Osteocyte (in vitro differentiated cells): ENCODE measurements around the gene ABHD12B. TPM values are rescaled to one million over a fixed set of nuclear protein-coding genes. Genes with fewer than 3 reads are reported as not detected.

ENCODE experiments used
- DNase-seq: peaks from one replicate; pipeline ENCODE4 v3.0.0; 2021; ENCODE audit warnings: mixed read lengths; ENCODE audit not compliant: unreplicated experiment; ENCODE audit errors: extremely low spot score
- H3K27ac Mint-ChIP-seq: one replicate; pipeline ENCODE4 v1.8.0; 2021; ENCODE audit warnings: mild to moderate bottlenecking, mixed read lengths; ENCODE audit not compliant: unreplicated experiment
- H3K27me3 Mint-ChIP-seq: one replicate; pipeline ENCODE4 v1.8.0; 2021; ENCODE audit warnings: mixed read lengths; ENCODE audit not compliant: unreplicated experiment
- H3K36me3 Mint-ChIP-seq: one replicate; pipeline ENCODE4 v1.8.0; 2021; ENCODE audit warnings: mixed read lengths; ENCODE audit not compliant: unreplicated experiment
- H3K4me1 Mint-ChIP-seq: one replicate; pipeline ENCODE4 v1.8.0; 2021; ENCODE audit warnings: mixed read lengths; ENCODE audit not compliant: unreplicated experiment
- H3K4me3 Mint-ChIP-seq: one replicate; pipeline ENCODE4 v1.8.0; 2021; ENCODE audit warnings: mild to moderate bottlenecking, moderate library complexity, mixed read lengths; ENCODE audit not compliant: unreplicated experiment
- H3K9me3 Mint-ChIP-seq: one replicate; pipeline ENCODE4 v1.8.0; 2021; ENCODE audit warnings: mixed read lengths; ENCODE audit not compliant: unreplicated experiment
- CTCF ChIP-seq: fragments of 200-600 bp; sonication (generic); IDR thresholded peaks from 2 replicates; pipeline ENCODE4 v1.5.0; 2021; ENCODE audit warnings: antibody characterized with exemption, mild to moderate bottlenecking, moderate library complexity
- total RNA-seq: library from RNA; stranded (reverse); gene quantifications from 2 replicates; pipeline ENCODE4 v1.2.1, GENCODE V29; 2021

The ABHD12B gene
- total RNA-seq, 1 donor from 2014 or later, result not detected

- DNase-seq, result no peak
- no peak overlapping the region for H3K4me3 Mint-ChIP-seq
- H3K9me3 Mint-ChIP-seq, result no peaks in the 10 kb centered on the region
- no peaks in the 10 kb centered on the region for H3K36me3 Mint-ChIP-seq
- H3K4me1 Mint-ChIP-seq, result peaks cover 15% of the 10 kb centered on the region
- H3K27ac Mint-ChIP-seq, result no peak overlapping the region
- H3K27me3 Mint-ChIP-seq, result no peaks in the 10 kb centered on the region
- TF ChIP-seq CTCF, result no peak
Measured at GRCh38 chr14:50834802-50835276, 37.0 kb upstream of the ABHD12B start.

GRCh38 chr14:50835280-50835679 lies 36.6 kb upstream of the ABHD12B start:
- peaks cover 14% of the 10 kb centered on the region for H3K4me1 Mint-ChIP-seq
- no peak overlapping the region for H3K27ac Mint-ChIP-seq
- no peak for TF ChIP-seq CTCF
- DNase-seq, result no peak
- H3K27me3 Mint-ChIP-seq, result no peaks in the 10 kb centered on the region
- no peaks in the 10 kb centered on the region for H3K9me3 Mint-ChIP-seq
- no peaks in the 10 kb centered on the region for H3K36me3 Mint-ChIP-seq
- H3K4me3 Mint-ChIP-seq, result no peak overlapping the region

GRCh38 chr14:50836515-50836914 lies 35.3 kb upstream of the ABHD12B start:
- Mint-ChIP-seq H3K27ac (no peak overlapping the region), H3K4me1 (peaks cover 14% of the 10 kb centered on the region), H3K36me3 (no peaks in the 10 kb centered on the region), H3K9me3 (no peaks in the 10 kb centered on the region), H3K4me3 (no peak overlapping the region), H3K27me3 (no peaks in the 10 kb centered on the region)
- no peak for TF ChIP-seq CTCF
- no peak for DNase-seq

DNA sequence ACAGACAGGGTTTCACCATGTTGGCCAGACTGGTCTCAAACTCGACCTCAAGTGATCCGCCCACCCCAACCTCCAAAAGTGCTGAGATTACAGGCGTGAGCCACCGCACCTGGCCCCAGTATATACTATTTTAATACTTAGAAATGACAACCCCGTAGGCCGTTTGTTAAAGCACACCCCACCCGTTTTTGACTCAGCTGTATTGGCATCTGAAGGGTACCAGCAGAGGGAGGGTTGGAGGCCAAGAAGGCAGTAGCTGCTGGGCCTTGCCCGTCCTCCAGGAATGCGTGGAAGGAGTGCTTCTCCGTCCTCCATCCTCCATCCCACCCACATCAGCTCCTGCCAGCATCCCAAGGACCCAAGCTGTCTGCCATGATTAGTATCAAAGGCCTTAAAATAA lies 34.6 kb upstream of the ABHD12B start:
- H3K27ac Mint-ChIP-seq, result no peak overlapping the region
- DNase-seq, result no peak
- H3K9me3 Mint-ChIP-seq, result no peaks in the 10 kb centered on the region
- no peaks in the 10 kb centered on the region for H3K27me3 Mint-ChIP-seq
- no peak overlapping the region for H3K4me3 Mint-ChIP-seq
- H3K4me1 Mint-ChIP-seq, result peaks cover 7% of the 10 kb centered on the region
- no peak for TF ChIP-seq CTCF
- H3K36me3 Mint-ChIP-seq, result no peaks in the 10 kb centered on the region

DNA sequence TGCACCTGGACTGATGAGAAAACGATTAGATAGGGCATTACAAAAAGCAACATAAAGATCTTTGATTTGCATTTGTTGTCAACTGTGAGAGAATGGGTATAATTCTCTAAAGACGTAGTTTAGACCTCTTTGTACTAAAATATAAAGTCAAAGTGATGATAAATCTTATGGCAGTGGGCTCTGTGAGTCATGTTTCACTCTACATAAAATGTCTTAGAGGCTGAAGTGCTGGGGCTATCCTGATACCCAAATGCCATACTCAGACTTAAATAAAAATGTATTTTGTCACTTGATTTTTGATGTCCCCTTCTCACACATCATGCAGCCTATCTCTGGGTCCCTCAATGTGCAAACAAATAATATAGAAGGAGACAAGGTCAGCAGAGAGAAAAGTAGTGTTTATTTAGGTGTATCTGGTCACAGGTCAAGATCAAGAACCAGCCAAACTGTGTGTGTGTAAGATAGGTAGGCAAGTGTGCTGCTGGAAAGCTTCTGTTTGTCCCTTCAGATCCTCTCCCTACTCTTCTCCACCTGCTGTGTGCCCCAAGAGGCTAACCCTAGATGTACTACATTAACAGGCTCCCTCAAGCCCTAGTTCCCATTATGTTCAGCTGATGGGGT lies 33.9 kb upstream of the ABHD12B start:
- DNase-seq, result no peak
- peaks cover 7% of the 10 kb centered on the region for H3K4me1 Mint-ChIP-seq
- no peaks in the 10 kb centered on the region for H3K9me3 Mint-ChIP-seq
- TF ChIP-seq CTCF, result no peak
- H3K36me3 Mint-ChIP-seq, result no peaks in the 10 kb centered on the region
- H3K4me3 Mint-ChIP-seq, result no peak overlapping the region
- H3K27me3 Mint-ChIP-seq, result no peaks in the 10 kb centered on the region
- no peak overlapping the region for H3K27ac Mint-ChIP-seq
